Caki2 (cell line): Measurements from ENCODE around the gene MUS81. TPM values are rescaled to one million over a fixed set of nuclear protein-coding genes. Genes with fewer than 3 reads are reported as not detected.
A peak's percentile ranks its signal among the peaks of the same experiment; 100 is the strongest.
"Not testable (repeated sequence)": the region's sequence is repeated elsewhere in the genome, so short reads cannot be mapped to it uniquely, and the experiment has no call there.

Experiments
- DNase-seq: peaks from one replicate; pipeline ENCODE4 v3.0.0-alpha.2; 2015; ENCODE audit warnings: low read depth
- in situ Hi-C: cut with HindIII; loops from 2 replicates; pipeline ENCODE4 v1.10.0; 2016; ENCODE audit warnings: low sequenced_read_pairs, low pct_unique_long_range_greater_than_20kb, mixed read lengths
- total RNA-seq: library from RNA; depleted of rRNA; stranded (reverse); fragments of >200 nt; shearing (Covaris generic); gene quantifications from 2 replicates; pipeline ENCODE4 v1.2.3, GENCODE V29; 2014; ENCODE audit warnings: low replicate concordance; rRNA removed

MUS81 gene
- total RNA-seq = 69.0 and 76.8 TPM in 2 replicates

- in situ Hi-C loops = no loop called here
- DNase-seq = peak; percentile 97
Observed at GRCh38 chr11:65860278-65861164, at the start of gene MUS81. MUS81 (plus strand) TSS chr11:65860433; CDS start chr11:65860754, 321 bp downstream.

GRCh38 chr11:65811764-65812475 lies 48.3 kb upstream of the MUS81 start:
- no peak for DNase-seq
- in situ Hi-C loops = no loop called here

GRCh38 chr11:65814131-65814985 lies 45.9 kb upstream of the MUS81 start:
- no peak for DNase-seq
- in situ Hi-C loops = no loop called here

- in situ Hi-C loops = no loop called here
Observed at GRCh38 chr11:65814986-65815565, 45.2 kb upstream of the MUS81 start.

GRCh38 chr11:65816696-65817095 lies 43.5 kb upstream of the MUS81 start:
- in situ Hi-C loops = no loop called here
- no peak for DNase-seq

More at GRCh38 chr11:65814986-65815565, 45.2 kb upstream of the MUS81 start:
- DNase-seq = no peak

GRCh38 chr11:65817312-65817834 lies 42.9 kb upstream of the MUS81 start:
- DNase-seq = peak; percentile 2
- in situ Hi-C loops = no loop called here

- DNase-seq = peak; percentile 81
- in situ Hi-C loops = no loop called here
Observed at GRCh38 chr11:65817835-65818680, 42.2 kb upstream of the MUS81 start.

- in situ Hi-C loops = no loop called here
- DNase-seq = no peak
Observed at GRCh38 chr11:65821107-65821506, 39.1 kb upstream of the MUS81 start.

GRCh38 chr11:65822776-65823528 lies 37.3 kb upstream of the MUS81 start:
- DNase-seq = no peak
- in situ Hi-C loops = no loop called here

GRCh38 chr11:65826984-65827735 lies 33.1 kb upstream of the MUS81 start:
- DNase-seq = no peak
- in situ Hi-C loops = no loop called here

- in situ Hi-C loops = no loop called here
- no peak for DNase-seq
Observed at GRCh38 chr11:65829459-65829858, 30.8 kb upstream of the MUS81 start.

GRCh38 chr11:65832231-65832630 lies 28.0 kb upstream of the MUS81 start:
- DNase-seq, in situ Hi-C loops: not testable (repeated sequence)

- in situ Hi-C loops = no loop called here
- no peak for DNase-seq
Observed at GRCh38 chr11:65833297-65834030, 26.8 kb upstream of the MUS81 start, which contains the start of gene SNX32. SNX32 (plus strand) TSS chr11:65833963; CDS start chr11:65834066, 103 bp downstream.

- DNase-seq = no peak
- in situ Hi-C loops = no loop called here
Observed at GRCh38 chr11:65834202-65834601, 26.0 kb upstream of the MUS81 start.

- DNase-seq = no peak
Observed at GRCh38 chr11:65842144-65842543, 18.1 kb upstream of the MUS81 start.

More at GRCh38 chr11:65842144-65842543, 18.1 kb upstream of the MUS81 start:
- in situ Hi-C loops = no loop called here
